ENCODE measurements around the gene FN3K. TPM values are rescaled to one million over a fixed set of nuclear protein-coding genes. Genes with fewer than 3 reads are reported as not detected.
"Not testable (repeated sequence)": the region's sequence is repeated elsewhere in the genome, so short reads cannot be mapped to it uniquely, and the experiment has no call there.

The FN3K gene
- total RNA-seq, 1 donor from 2014 or later, result 78.3 TPM

DNA sequence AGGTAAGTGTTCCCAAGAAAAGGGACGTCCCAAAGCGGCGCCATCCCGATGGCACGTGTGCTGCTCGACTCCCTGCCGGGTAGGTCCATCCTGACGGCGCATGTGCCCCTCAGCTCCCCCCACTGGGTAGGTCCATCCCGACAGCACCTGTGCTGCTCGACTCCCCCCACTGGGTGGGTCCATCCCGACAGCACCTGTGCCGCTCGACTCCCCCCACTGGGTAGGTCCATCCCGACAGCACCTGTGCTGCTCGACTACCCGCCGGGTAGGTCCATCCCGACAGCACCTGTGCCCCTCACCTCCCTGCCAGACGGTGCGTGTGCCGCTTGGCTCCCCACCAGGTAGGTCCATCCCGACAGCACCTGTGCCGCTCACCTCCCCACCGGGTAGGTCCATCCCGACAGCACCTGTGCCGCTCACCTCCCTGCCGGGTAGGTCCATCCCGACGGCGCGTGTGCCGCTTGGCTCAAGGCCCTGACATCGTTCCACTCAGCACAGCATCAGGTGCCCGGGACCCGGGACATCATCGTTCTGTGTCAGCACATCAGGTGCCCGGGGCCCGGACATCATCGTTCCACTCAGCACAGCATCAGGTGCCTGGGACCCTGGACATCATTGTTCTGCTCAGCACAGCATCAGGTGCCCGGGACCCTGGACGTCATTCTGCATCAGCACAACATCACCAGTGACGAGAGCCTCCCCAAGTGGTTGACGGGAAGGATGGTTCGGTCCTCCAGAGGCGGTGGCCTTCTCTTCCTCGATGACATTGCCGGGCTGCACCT lies 5.7 kb upstream of the FN3K start:
- ATAC-seq (no peak), DNase-seq (ENCODE audit: missing footprints) (peak; percentile 42)
- intact Hi-C loops (cut with DNase I), result no loop called here

DNA sequence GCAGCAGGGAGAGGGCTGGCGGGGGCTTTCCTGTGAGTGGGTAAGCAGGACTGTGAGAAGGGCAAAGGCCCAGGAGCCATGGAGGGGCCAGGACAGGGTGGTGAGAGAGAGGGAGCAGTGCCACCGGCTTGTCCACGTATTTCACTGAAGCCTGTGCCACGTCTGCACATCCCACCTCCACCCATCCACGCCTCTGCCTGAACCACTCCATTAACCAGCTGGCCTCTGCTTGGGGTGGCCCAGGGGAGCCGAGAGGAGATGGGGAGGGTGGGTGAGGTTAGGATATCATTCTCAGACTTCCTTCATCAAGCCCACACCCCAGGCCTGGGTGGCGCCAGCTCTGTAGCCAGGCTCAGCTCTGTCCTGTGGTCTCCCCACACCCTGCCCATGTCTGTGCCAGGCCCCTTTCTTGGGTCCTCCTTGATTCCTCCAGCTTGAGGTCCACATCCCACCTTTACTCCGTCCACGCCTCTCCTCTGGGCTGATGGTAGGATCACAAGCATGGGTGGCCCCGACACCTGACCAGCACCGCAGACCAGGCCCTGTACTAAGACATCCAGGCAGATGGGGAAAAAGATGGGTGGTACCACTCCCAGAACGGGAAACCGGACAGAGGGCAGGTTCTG lies 3.2 kb upstream of the FN3K start:
- ATAC-seq, result no peak
- intact Hi-C loops (cut with DNase I), result no loop called here
- DNase-seq (ENCODE audit: missing footprints), result no peak

DNA sequence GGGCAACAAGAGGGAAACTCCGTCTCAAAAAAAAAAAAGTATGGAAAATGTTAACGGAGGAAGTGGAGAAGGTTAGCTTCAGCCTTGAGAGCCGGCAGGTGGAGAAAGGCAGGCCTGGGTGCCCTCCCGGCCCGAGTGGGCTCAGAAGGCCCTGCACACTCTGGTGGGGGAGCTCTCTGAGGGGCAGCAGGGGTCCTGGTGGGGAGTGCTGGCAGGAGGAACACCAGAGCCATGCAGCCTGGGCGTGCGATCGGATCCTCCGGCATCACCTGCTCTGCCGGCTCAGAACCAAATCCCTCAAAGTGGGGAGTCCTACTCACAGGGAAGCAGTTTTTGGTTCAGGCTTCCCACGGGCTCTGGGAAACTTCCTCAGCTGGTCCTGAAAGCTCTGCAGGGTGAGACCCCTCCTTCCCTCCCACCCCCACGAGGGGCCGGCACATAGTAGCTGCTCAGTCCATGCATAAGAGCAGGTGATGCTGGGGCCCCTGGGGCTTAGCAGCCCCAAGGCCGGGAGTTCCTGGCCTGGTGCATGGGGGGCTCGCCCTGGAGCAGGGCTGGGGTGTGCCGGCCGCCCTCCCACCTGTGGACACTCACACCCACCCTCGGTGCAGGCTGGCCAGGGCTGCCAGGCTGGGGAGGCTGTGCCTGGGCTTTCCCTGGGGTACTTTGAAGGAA lies 1.2 kb downstream of the FN3K start:
- ATAC-seq (no peak), DNase-seq (ENCODE audit: missing footprints) (no peak)
- intact Hi-C loops (cut with DNase I), result no loop called here

DNA sequence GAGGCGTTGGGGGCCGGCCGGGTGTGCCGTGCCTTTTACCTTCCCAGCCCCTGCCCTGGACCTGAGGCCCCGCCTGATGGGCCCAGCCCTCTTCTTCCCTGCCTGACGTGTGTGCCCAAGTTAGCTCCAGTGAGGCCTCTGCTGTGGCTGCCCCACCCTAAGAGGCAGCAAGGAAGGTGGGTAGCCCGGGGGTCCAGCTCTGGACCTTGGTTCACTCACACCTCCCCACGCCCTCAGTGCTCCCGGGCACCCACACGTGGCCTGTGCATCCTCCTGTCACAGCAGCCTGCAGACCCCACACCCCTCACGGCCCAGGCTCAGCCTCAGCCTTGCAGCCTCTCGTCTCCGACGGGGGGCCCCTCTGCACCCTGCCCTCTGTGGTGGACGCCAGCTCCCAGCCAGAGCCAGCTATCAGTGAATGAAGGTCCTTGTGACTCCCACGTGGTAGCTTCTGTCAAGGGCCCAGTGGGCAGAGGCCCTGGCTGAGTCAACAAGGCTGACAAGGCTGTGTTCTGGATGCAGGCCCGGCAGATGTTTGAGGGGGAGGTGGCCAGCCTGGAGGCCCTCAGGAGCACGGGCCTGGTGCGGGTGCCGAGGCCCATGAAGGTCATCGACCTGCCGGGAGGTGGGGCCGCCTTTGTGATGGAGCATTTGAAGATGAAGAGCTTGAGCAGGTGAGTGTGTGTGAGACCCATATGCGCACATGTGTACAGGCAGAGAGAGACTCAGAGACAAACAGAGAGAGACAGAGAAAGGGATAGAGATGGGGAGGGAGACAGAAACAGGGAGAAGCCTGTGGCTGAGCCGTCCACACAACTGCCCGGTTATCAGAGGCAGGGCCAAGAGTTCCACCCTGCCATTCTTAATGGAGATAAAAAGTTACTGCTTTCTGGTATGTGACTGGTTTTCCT lies 2.8 kb downstream of the FN3K start:
- peak; percentile 84 for DNase-seq (ENCODE audit: missing footprints)
- intact Hi-C loops (cut with DNase I), result no loop called here
- peak; percentile 91 for ATAC-seq

DNA sequence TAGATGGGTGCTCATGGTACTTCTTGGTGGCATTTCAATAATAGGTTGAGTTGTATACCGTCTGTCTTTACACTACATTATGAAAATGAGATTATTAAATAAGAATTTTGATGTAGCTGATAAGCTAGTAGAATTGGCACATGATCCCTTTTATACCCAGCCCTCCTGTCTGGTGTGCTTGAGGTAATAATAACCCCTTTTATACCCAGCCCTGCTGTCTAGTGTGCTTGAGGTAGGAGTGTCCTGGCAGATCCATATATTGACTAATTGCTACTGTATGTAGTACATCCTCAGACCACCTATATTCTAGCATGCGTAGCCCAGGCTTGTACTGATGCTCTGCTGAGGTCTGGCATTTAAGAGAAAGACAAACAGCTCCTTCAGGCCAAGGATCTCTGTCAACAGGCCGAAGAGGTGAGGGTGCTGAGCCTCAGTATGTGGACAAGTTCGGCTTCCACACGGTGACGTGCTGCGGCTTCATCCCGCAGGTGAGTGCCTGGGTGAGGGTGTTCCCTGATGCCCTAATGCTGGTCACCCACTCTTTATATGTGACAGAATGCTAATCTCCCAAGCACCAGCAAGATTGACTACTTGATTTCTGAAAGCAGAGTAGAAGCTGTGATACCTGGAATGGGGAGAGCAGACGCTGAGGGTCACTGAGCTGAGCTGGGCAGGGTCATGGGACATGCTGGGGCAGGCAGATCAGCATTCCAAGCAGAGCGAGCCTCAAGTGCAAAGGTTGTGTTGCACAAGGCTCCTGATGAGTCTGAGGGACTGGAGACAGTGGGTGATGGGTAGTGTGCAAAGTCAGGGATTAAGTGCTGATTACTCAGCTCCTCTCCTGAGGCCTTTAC lies 5.7 kb downstream of the FN3K start:
- no peak for DNase-seq (ENCODE audit: missing footprints)
- no peak for ATAC-seq
- intact Hi-C loops (cut with DNase I), result no loop called here

DNA sequence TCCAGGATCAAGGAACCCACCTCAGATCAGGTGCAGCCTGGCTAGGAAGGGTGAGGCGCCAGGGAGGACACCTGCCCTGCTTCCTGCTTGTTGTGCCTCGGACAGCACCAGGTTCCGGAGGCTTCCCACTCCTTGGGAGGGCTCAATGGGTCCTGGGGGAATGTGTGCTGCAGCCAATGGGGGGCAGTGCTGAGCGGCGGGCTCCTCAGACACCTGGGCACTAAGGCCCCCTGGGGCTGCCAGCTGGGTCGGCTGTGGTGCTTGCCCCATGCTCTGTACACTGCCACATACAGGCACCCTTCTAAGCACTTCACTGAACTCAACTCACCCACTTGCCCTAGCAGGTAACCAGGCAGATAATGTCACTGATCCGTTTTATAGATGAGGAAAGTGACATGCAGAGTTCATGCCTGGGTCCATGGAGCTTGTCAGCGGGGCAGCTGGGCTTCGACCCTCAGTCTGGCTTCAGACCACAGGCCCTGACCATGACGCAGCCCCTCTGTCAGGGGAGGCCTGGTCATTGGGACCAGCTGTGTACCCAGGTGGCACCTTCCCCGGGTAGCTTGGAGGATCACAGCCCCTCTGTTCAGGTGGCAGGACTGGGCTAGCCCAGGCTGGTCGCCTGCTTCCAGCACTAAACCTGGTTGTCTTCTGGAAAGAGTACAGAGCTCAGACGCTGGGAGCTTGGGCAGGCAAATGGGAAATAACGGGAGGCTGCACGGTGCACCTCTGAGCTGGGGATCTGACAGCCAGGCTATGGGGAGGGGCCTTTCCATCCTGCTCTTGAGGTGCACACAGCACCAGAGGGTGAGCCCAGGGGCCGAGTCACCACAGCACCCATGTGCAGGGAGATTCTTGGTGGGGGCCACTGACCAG lies 8.2 kb downstream of the FN3K start:
- intact Hi-C loops (cut with DNase I), result no loop called here
- ATAC-seq (peak; percentile 26), DNase-seq (ENCODE audit: missing footprints) (no peak)

DNA sequence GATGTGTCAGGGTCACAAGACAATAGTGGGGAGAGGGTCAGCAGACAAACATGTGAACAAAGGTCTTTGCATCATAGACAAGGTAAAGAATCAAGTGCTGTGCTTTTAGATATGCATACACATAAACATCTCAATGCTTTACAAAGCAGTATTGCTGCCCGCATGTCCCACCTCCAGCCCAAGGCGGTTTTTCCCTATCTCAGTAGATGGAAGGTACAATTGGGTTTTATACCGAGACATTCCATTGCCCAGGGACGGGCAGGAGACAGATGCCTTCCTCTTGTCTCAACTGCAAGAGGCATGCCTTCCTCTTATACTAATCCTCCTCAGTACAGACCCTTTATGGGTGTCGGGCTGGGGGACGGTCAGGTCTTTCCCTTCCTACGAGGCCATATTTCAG lies 9.3 kb downstream of the FN3K start:
- ATAC-seq; intact Hi-C loops (cut with DNase I); DNase-seq (ENCODE audit: missing footprints): not testable (repeated sequence)

DNA sequence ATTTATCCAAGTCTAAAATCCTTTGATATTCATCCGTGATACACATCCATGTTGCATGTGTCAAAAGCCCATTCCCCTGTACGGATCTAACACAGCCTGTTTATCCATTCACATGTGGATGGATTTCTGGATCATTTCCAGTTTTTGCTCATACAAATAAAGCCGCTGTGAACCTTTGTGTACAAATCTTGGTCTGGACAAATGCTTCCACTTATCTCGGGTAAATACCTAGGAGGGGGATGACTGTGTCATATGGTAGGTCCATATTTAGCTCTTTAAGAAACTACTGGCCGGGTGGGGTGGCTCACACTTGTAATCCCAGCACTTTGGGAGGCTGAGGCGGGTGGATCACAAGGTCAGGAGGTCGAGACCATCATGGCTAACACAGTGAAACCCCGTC lies 10.1 kb downstream of the FN3K start:
- intact Hi-C loops (cut with DNase I), result no loop called here
- DNase-seq (ENCODE audit: missing footprints) (no peak), ATAC-seq (no peak)

DNA sequence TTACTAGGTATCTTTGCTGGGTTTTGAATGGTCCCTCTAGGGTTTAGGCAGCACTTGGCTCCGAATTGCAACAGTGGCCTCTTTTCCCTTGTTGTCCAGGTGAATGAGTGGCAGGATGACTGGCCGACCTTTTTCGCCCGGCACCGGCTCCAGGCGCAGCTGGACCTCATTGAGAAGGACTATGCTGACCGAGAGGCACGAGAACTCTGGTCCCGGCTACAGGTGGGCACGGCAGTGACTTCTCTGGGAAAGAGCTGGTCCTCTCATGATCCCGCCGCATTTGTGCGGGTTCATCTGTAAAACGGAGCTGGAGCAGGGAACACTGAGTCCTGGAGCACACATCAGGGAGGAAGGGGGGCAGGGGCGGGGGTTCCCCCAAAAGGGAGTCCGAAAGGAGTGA lies 13.3 kb downstream of the FN3K start:
- no peak for ATAC-seq
- DNase-seq (ENCODE audit: missing footprints), result no peak
- intact Hi-C loops (cut with DNase I), result no loop called here

DNA sequence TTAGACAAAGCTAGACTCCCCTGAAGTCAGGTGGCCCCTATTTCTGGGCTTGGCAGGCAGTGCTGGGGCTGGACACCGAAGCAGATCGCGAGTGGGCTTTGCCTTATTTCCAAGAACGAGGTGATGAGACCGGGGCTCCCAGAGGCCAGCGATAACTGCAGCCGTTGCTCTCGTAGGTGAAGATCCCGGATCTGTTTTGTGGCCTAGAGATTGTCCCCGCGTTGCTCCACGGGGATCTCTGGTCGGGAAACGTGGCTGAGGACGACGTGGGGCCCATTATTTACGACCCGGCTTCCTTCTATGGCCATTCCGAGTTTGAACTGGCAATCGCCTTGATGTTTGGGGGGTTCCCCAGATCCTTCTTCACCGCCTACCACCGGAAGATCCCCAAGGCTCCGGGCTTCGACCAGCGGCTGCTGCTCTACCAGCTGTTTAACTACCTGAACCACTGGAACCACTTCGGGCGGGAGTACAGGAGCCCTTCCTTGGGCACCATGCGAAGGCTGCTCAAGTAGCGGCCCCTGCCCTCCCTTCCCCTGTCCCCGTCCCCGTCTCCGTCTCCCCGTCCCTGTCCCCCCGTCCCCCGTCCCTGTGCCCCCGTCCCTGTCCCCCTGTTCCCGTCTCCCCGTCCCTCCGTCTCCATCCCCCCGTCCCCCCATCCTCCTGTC lies 15.0 kb downstream of the FN3K start:
- intact Hi-C loops (cut with DNase I), result loop anchor here (5.0 kb wide), 1 partner anchor 103 kb away; the partner anchor contains the start of gene WDR45B
- ATAC-seq (no peak), DNase-seq (ENCODE audit: missing footprints) (no peak)

DNA sequence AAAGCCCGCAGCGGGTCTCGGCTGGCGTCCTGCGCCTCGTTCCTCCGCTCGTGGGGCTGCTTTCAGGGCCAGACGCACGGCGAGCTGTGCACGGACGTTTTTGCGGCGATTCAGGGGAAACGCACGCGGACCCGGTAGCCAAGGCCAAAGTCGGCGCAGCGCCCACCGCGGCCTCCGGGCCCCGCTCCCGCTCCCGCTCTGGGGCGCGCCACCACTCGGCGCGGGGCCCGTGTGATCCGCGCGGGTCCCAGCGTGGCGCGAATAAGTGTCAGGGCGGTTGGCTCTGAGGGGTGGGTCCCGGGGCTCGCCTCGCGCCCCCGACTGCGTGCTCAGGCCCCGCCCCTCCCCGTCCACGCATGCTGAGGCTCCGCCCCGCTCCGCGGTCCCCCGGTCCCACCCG lies 15.8 kb downstream of the FN3K start:
- DNase-seq (ENCODE audit: missing footprints), result no peak
- no peak for ATAC-seq
- intact Hi-C loops (cut with DNase I), result loop anchor here (5.0 kb wide), 1 partner anchor 104 kb away; the partner anchor contains the start of gene WDR45B

DNA sequence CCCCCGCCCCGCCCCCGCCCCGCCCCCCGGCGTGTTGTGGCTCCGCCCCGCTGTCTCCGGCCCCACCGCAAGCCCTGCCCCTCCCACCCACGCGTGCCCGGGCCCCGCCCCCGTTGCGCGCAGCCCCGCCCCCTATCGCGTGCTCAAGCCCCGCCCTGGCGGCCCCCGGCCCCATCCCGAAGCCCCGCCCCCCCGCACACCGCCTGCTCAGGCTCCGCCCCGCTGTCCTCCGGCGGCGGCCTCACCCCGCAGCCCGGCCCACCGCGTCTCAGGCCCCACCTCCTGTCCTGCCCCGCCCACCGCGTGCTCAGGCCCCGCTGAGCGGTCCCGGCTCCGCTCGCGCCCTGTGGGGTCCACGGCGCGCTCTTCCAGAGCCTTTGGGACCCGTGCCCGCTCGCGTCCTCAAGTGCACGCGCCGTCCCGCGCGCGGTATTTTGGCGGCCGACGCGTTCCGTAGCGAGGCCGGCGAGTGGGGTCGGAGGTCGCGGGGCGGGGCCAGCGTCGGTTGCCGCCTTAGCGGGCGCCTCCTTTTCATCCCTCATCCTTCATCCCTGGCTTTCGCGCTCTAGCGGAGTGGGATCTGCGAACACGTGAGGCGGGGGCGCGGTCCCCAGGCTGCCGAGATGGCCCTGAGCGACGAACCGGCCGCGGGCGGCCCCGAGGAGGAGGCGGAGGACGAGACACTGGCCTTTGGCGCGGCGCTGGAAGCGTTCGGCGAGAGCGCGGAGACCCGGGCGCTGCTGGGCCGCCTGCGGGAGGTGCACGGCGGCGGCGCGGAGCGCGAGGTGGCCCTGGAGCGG lies 16.4 kb downstream of the FN3K start, which contains the start of gene TBCD:
Gene TBCD (plus strand): TSS at position 495 of the 800 bp plus-strand sequence. CDS start 129 bp downstream, at position 624.
- intact Hi-C loops (cut with DNase I), result loop anchor here (5.0 kb wide), 1 partner anchor 104 kb away; the partner anchor contains the start of gene WDR45B
- peak; percentile 93 for DNase-seq (ENCODE audit: missing footprints)
- peak; percentile 93 for ATAC-seq

DNA sequence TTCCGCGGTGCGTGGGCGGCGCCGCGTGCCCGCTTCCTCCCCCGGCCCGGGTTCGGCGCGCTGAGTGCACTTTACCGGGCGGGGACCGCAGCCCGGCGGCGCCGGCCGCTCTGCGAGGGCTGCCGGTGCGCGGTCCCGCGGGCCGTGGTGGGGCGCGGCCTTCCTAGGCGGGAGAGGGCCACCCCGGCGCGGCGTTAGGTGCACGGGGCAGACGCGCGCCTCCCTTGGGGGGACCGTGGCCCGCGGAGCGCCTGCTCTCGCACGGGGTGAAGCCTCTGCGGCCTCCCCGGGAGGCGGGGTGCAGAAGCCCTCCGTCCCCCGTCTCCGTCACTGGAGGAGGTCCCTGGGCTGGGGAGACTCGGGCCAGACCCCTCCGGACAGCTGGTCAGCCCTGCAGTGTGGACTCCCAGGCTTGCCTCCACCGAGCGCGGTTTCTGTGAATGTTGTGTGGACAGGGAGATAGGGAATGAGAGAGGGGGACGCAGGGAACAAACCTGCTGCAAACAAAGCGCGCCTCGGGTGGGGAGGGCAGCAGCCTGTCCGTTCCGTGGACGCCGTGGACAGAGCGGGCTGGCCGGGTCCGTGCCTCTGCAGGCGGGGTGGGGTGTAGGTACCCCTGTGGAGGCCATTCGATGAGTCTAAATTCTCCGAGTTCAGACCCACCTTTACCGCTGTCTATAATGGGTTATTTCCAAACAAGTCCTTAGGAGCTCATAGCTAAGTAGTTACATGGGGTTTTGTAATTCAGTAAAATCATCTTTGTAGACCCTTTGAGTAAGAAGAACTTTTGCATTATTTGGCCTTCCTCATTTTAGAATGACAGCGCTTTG lies 17.2 kb downstream of the FN3K start:
- intact Hi-C loops (cut with DNase I), result loop anchor here (5.0 kb wide), 1 partner anchor 105 kb away; the partner anchor contains the start of gene WDR45B
- ATAC-seq (peak; percentile 2), DNase-seq (ENCODE audit: missing footprints) (no peak)

DNA sequence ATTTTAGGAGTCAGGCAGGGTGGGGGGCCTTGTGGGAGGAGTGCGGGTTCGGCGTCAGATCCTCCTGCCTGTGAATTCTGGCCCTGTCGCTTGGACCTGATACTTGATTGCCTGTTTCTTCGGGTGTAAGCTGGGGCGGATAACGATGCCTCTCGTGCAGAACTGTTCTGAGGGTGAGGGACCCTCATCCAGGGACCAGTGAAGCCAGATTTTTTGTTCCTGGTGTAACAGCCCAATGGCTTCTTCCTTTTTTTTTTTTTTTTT lies 17.7 kb downstream of the FN3K start:
- ATAC-seq (no peak), DNase-seq (ENCODE audit: missing footprints) (no peak)
- intact Hi-C loops (cut with DNase I), result loop anchor here (5.0 kb wide), 1 partner anchor 106 kb away; the partner anchor contains the start of gene WDR45B

All from Right ventricle myocardium inferior (tissue), 1 donor.